ENCODE results near the gene DCAF5.

- TF ChIP-seq POLR2A (IDR thresholded peaks at IDR 0.05; ENCODE audit: low read length) (no peak), GATA1 (IDR thresholded peaks at IDR 0.05; ENCODE audit: low read depth, low read length) (no peak)
These were observed 47.6 kb downstream of the DCAF5 start for GRCh38 chr14:69105326-69105725.
